Measurements from ENCODE around the gene MYO1H. TPM values are rescaled to one million over a fixed set of nuclear protein-coding genes. Genes with fewer than 3 reads are reported as not detected.
A peak's percentile ranks its signal among the peaks of the same experiment; 100 is the strongest.

MYO1H gene
- total RNA-seq, 1 donor from 2014 or later: not detected

DNA sequence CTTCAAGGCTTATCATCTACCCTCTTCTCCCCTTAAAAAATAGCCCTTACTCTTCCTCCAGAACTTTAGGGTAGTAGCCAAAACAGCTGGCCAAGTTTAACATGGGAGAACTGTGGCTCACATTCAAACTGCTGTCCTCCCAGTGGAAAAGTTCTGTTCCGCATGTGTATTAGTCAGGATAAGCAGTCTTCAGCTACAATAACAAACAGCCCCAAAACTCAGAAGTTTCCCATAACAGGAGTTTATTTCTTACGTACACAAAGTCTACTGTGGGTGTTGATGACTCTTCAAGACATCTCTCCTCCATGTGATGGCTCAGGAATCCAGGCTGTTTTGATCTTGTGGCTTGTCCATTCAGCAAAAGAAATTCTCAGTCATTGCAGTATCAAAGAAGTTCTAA, 35.5 kb downstream of the MYO1H start:
- Mint-ChIP-seq H3K9me3 (peaks cover 4% of the 10 kb centered on the region), H3K27me3 (ENCODE audit: low read depth) (peaks cover 54% of the 10 kb centered on the region), H3K27ac (ENCODE audit: unreplicated experiment) (no peak overlapping the region), H3K36me3 (ENCODE audit: low read depth) (no peaks in the 10 kb centered on the region), H3K4me1 (no peaks in the 10 kb centered on the region), H3K4me3 (no peak overlapping the region)
- no peak for DNase-seq (ENCODE audit: low read depth, low spot score)
- TF ChIP-seq, protein P1, sequence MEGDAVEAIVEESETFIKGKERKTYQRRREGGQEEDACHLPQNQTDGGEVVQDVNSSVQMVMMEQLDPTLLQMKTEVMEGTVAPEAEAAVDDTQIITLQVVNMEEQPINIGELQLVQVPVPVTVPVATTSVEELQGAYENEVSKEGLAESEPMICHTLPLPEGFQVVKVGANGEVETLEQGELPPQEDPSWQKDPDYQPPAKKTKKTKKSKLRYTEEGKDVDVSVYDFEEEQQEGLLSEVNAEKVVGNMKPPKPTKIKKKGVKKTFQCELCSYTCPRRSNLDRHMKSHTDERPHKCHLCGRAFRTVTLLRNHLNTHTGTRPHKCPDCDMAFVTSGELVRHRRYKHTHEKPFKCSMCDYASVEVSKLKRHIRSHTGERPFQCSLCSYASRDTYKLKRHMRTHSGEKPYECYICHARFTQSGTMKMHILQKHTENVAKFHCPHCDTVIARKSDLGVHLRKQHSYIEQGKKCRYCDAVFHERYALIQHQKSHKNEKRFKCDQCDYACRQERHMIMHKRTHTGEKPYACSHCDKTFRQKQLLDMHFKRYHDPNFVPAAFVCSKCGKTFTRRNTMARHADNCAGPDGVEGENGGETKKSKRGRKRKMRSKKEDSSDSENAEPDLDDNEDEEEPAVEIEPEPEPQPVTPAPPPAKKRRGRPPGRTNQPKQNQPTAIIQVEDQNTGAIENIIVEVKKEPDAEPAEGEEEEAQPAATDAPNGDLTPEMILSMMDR (conservative IDR thresholded peaks at IDR 0.05): no peak

DNA sequence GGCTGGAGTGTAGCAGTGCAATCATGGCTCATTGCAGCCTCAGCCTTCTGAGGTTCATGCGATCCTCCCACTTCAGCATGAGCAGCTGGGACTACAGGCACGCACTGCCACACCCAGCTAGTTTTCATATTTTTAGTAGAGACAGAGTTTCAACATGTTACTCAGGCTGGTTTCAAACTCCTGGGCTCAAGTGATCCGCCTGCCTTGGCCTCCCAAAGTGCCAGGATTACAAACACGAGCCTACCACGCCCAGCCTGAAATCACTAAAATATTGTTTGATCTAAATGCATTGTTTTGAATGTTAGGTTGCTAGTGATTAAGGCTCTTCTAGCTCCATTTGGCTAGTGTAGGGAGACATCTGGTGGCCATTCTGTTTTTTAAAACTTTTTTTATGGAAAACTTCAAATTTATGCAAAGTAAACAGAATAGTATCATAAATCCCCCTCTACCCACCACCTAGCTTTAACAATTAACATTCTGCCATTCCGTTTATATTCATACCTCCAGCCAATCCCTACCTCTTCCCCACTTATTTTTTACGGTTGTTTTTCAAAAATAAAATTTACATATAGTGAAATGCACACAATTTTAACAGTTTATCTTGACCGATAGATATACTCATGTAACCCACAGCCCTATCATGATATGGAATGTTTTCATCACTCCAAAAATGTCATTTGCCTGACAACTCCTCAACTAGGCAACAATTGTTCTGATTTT, 37.8 kb downstream of the MYO1H start:
- Mint-ChIP-seq H3K36me3 (ENCODE audit: low read depth) (no peaks in the 10 kb centered on the region), H3K27me3 (ENCODE audit: low read depth) (peaks cover 48% of the 10 kb centered on the region), H3K4me1 (no peaks in the 10 kb centered on the region), H3K4me3 (no peak overlapping the region), H3K9me3 (peaks cover 4% of the 10 kb centered on the region), H3K27ac (ENCODE audit: unreplicated experiment) (no peak overlapping the region)
- DNase-seq (ENCODE audit: low read depth, low spot score): no peak
- TF ChIP-seq, protein P1 (conservative IDR thresholded peaks at IDR 0.05): peak; percentile 84

DNA sequence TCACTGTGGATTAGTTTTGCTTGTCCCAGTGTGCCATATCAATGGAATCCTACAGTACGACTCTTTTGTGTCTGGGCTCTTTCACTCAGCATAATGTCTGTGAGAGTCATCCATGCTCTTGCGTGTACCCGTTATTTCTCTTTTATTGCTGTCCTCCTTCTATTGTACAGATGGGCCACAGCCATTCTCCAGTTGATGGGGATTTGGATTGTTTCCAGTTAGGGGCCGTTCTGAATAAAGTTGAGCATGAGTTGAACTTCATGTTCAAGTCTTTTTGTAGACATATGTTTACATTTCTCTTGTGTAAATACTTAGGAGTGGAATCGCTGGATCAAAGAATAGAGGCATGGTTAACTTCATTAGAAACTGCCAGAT, 38.3 kb downstream of the MYO1H start:
- no peak for DNase-seq (ENCODE audit: low read depth, low spot score)
- H3K36me3 Mint-ChIP-seq (ENCODE audit: low read depth): no peaks in the 10 kb centered on the region
- no peak overlapping the region for H3K27ac Mint-ChIP-seq (ENCODE audit: unreplicated experiment)
- TF ChIP-seq, protein P1 (conservative IDR thresholded peaks at IDR 0.05): no peak
- peaks cover 4% of the 10 kb centered on the region for H3K9me3 Mint-ChIP-seq
- no peak overlapping the region for H3K4me3 Mint-ChIP-seq
- H3K4me1 Mint-ChIP-seq: no peaks in the 10 kb centered on the region
- H3K27me3 Mint-ChIP-seq (ENCODE audit: low read depth): peaks cover 47% of the 10 kb centered on the region

DNA sequence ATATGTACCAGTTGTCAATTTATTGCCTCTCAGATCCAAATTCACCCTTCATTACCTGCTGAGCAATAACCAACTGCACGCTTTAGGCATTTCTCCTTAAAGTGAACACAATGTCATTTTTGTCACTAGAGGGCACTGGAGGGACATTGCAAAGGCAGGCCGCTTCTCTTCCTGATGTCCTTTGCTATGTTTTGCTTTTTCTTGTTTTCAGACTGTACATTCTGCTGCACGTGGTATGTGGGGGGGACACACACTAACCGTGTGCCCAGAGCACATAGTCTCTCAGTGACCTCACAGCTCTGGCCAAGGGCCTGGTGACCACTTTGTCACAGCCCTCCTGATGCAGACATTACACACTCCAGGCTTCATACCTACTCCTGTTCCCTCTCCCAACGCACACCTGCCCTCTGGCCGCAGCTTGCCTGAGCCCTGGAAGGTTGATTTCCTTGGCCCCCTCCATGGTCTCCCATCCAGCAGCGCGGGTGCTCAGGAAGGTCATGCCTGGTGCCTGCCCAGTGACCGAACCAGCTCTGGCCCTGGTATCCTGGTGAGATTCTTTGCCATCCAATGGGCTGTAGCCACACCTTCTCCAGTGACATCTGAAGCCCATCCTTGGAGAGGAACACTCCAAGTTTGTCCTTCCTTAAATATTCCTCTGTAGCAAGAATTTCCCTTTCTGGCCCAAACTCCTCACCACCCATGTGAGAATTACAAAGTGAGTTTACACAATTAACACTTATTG, 39.9 kb downstream of the MYO1H start:
- TF ChIP-seq, protein P1 (conservative IDR thresholded peaks at IDR 0.05): peak; percentile 64
- peaks cover 54% of the 10 kb centered on the region for H3K27me3 Mint-ChIP-seq (ENCODE audit: low read depth)
- no peak overlapping the region for H3K4me3 Mint-ChIP-seq
- peak overlapping the region; percentile 43 for H3K27ac Mint-ChIP-seq (ENCODE audit: unreplicated experiment)
- no peak for DNase-seq (ENCODE audit: low read depth, low spot score)
- H3K4me1 Mint-ChIP-seq: no peaks in the 10 kb centered on the region
- H3K9me3 Mint-ChIP-seq: peaks cover 4% of the 10 kb centered on the region
- no peaks in the 10 kb centered on the region for H3K36me3 Mint-ChIP-seq (ENCODE audit: low read depth)

DNA sequence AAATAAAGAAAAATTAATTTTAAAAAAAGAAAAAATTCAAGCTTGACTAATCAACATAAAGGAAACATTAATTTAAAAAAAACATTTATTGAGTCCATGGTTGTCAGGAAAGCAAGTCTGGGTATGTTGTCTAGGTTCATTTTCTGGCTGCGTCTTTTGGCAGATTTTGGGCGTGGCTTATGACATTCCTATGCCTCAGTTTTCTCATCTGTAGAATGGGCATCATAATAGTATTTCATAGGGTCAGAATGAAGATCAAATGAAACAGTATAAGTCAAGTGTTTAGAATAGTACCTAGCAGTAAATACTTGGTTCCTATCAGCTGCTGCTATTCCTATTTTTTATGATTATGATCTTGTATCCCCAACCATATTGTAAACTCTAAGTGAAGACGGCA, 40.5 kb downstream of the MYO1H start:
- Mint-ChIP-seq H3K9me3 (peaks cover 4% of the 10 kb centered on the region), H3K4me3 (no peak overlapping the region), H3K27ac (ENCODE audit: unreplicated experiment) (no peak overlapping the region), H3K36me3 (ENCODE audit: low read depth) (no peaks in the 10 kb centered on the region), H3K27me3 (ENCODE audit: low read depth) (peaks cover 50% of the 10 kb centered on the region), H3K4me1 (no peaks in the 10 kb centered on the region)
- no peak for DNase-seq (ENCODE audit: low read depth, low spot score)
- TF ChIP-seq, protein P1 (conservative IDR thresholded peaks at IDR 0.05): no peak
